Measurements from ENCODE around the gene MRPS2.

The MRPS2 gene

DNA sequence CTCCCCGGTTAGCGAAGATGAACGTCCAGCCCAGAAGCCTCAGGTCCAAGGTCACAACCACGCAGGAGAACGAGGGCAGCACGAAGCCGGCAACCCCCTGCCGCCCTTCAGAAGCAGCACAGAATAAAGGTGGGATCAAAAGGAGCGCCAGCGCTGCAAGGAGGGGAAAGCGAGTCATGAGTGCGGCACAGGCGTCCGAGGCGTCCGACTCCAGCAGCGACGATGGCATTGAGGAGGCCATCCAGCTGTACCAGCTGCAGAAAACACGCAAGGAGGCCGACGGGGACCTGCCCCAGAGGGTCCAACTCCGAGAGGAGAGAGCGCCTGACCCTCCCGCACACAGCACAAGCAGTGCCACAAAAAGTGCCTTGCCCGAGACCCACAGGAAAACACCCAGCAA is 15.1 kb upstream of the MRPS2 start:
- H3K36me3 ChIP-seq (ENCODE audit: control insufficient read depth, insufficient read depth, low read length) = no peaks in the 10 kb centered on the region; the same call in none of the 2 replicates
- H3K4me3 ChIP-seq (replicated peaks; ENCODE audit: low read depth, low read length) = no peak overlapping the region
- DNase-seq (ENCODE audit: extremely low read depth, insufficient read length) = no peak
- H3K27me3 ChIP-seq (replicated peaks; ENCODE audit: control insufficient read depth, insufficient read depth, low read length) = no peaks in the 10 kb centered on the region
- TF ChIP-seq, protein P1, sequence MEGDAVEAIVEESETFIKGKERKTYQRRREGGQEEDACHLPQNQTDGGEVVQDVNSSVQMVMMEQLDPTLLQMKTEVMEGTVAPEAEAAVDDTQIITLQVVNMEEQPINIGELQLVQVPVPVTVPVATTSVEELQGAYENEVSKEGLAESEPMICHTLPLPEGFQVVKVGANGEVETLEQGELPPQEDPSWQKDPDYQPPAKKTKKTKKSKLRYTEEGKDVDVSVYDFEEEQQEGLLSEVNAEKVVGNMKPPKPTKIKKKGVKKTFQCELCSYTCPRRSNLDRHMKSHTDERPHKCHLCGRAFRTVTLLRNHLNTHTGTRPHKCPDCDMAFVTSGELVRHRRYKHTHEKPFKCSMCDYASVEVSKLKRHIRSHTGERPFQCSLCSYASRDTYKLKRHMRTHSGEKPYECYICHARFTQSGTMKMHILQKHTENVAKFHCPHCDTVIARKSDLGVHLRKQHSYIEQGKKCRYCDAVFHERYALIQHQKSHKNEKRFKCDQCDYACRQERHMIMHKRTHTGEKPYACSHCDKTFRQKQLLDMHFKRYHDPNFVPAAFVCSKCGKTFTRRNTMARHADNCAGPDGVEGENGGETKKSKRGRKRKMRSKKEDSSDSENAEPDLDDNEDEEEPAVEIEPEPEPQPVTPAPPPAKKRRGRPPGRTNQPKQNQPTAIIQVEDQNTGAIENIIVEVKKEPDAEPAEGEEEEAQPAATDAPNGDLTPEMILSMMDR (IDR thresholded peaks at IDR 0.05; ENCODE audit: insufficient read depth, low read length, poor library complexity, severe bottlenecking) = no peak

DNA sequence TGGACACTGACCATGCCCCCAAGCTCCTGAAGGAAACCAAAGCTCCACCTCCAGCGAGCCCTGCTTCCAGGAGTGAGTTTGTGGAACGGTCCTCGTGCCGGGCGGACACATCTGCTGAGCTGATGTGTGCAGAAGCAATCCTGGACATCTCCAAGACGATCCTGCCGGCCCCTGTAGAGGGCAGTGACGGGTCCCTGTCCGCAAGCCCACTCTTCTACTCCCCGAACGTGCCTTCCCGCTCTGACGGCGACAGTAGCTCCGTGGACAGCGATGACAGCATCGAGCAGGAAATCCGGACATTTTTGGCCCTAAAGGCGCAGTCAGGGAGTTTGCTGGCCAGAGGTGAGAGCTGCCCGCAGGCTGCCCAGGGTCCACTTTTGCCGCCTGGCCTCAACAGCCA is 14.7 kb upstream of the MRPS2 start:
- TF ChIP-seq, protein P1 (IDR thresholded peaks at IDR 0.05; ENCODE audit: insufficient read depth, low read length, poor library complexity, severe bottlenecking) = no peak
- Histone ChIP-seq H3K4me3 (replicated peaks; ENCODE audit: low read depth, low read length) (no peak overlapping the region), H3K36me3 (ENCODE audit: control insufficient read depth, insufficient read depth, low read length) (no peaks in the 10 kb centered on the region; the same call in none of the 2 replicates), H3K27me3 (replicated peaks; ENCODE audit: control insufficient read depth, insufficient read depth, low read length) (no peaks in the 10 kb centered on the region)
- DNase-seq (ENCODE audit: extremely low read depth, insufficient read length) = no peak

DNA sequence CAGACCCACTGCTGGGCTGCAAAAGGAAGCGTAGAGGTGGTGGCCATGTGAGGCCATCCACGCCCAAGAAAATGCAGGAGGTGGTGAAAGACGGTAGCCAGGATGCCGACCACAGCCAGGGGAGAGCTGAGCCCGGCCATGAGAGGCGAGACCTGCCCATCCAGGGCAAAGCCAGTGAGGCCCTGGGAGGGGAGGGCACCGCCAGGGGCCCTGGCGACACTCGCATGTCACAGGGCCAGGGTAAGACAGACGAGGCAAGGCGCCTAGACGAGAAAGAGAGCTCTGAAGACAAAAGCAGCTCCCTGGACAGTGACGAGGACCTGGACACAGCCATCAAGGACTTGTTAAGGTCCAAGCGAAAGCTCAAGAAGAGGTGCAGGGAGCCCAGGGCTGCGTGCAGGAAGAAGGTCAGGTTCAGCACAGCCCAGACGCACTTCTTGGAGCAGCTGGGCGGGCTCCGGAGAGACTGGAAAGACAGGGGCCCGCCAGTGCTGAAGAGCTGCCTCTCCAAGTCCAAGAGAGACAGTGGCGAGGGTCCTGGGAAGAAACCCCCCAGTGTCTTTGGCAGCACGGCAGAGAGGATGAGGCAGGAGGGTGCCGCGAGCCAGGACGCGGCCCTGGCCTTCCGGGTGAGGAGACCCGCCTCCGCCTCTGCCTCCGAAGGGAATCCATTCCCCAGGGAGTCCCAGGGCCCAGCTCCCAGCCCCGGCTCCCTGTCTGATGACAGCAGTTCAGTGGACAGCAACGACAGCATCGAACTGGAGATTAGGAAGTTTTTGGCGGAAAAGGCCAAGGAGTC is 14.0 kb upstream of the MRPS2 start:
- no peaks in the 10 kb centered on the region; the same call in none of the 2 replicates for H3K36me3 ChIP-seq (ENCODE audit: control insufficient read depth, insufficient read depth, low read length)
- DNase-seq (ENCODE audit: extremely low read depth, insufficient read length) = no peak
- TF ChIP-seq, protein P1 (IDR thresholded peaks at IDR 0.05; ENCODE audit: insufficient read depth, low read length, poor library complexity, severe bottlenecking) = no peak
- no peaks in the 10 kb centered on the region for H3K27me3 ChIP-seq (replicated peaks; ENCODE audit: control insufficient read depth, insufficient read depth, low read length)
- no peak overlapping the region for H3K4me3 ChIP-seq (replicated peaks; ENCODE audit: low read depth, low read length)

DNA sequence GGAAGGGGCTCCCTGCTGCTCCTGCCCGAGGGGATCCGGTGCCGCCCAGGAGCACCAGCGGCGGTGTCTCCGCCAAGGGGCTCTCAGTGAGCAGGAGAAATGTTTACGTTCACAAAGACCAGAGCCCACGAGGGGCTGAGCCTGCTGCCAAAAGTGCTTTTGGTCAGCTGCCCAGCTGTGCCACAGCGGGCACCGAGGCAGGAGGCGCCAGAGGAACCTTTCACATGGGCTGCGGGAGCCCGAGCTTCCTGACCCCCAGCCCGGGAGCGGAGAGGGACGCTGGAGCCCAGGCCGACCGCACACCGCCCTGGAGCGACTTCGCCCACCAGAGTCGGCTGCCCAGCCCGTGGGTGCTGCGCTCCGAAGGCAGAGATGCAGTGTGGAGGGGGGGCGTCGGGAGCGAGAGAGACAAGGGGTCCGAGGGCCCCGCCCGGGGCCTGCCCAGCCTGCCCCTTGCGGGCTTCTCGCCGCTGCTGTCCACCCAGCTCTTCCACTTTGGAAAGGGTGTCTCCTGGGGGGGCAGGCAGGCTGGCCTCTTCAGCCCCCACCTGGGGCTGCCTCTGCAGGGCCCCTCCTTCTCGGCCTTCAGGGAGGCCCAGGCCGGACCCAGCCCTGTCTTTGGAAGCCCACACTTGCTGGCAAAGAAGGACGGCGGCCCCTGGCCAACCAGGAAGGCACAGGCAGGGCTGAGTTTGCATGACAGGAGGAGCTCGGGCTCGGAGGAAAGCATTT is 13.0 kb upstream of the MRPS2 start:
- no peak overlapping the region for H3K4me3 ChIP-seq (replicated peaks; ENCODE audit: low read depth, low read length)
- no peak for DNase-seq (ENCODE audit: extremely low read depth, insufficient read length)
- H3K27me3 ChIP-seq (replicated peaks; ENCODE audit: control insufficient read depth, insufficient read depth, low read length) = no peaks in the 10 kb centered on the region
- H3K36me3 ChIP-seq (ENCODE audit: control insufficient read depth, insufficient read depth, low read length) = no peaks in the 10 kb centered on the region; the same call in none of the 2 replicates
- TF ChIP-seq, protein P1 (IDR thresholded peaks at IDR 0.05; ENCODE audit: insufficient read depth, low read length, poor library complexity, severe bottlenecking) = no peak

DNA sequence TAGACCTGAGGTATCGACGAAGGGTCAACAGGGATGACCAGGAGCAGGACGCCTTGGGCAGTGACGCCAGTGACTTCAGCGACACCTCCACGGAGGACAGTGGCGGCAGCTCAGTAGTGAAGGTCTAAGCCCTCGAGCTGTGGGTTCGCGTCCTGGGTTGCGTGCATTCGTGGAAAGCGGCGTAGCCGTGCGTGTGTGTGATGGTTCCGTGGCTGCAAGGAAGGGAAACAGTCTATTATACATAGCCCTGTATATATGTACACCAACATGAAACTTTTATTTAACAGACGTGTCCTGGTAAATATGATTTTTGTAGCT is 12.5 kb upstream of the MRPS2 start:
- Histone ChIP-seq H3K27me3 (replicated peaks; ENCODE audit: control insufficient read depth, insufficient read depth, low read length) (no peaks in the 10 kb centered on the region), H3K4me3 (replicated peaks; ENCODE audit: low read depth, low read length) (no peak overlapping the region), H3K36me3 (ENCODE audit: control insufficient read depth, insufficient read depth, low read length) (no peaks in the 10 kb centered on the region; the same call in none of the 2 replicates)
- TF ChIP-seq, protein P1 (IDR thresholded peaks at IDR 0.05; ENCODE audit: insufficient read depth, low read length, poor library complexity, severe bottlenecking) = no peak
- DNase-seq (ENCODE audit: extremely low read depth, insufficient read length) = no peak
